HepG2 (cell line): ENCODE measurements around the gene POLR3H.

ENCODE experiments used
- ARID5B ChIP-seq: IDR thresholded peaks from 2 replicates; pipeline ENCODE4 v1.4.0; 2020; ENCODE audit warnings: mild to moderate bottlenecking, missing genetic modification reagents
- BHLHE40 ChIP-seq: IDR thresholded peaks from 2 replicates; pipeline ENCODE4 v1.6.1; 2011; ENCODE audit warnings: low read length, improper control_type of control experiment
- CREB1 ChIP-seq, 2 experiments: fragments of 450-650 bp in 1 of 2; IDR thresholded peaks; 2 replicates each; pipeline ENCODE4 v1.6.1; 2016 to 2017; ENCODE audit warnings: control low read depth in 1 of 2, mild to moderate bottlenecking in 1 of 2, missing compliant biosample characterization in 1 of 2, missing genetic modification characterization in 1 of 2
- MTA3 ChIP-seq: sonication (generic); formaldehyde crosslinking; IDR thresholded peaks from 2 replicates; pipeline ENCODE4 v1.4.0; 2020; ENCODE audit warnings: missing genetic modification reagents
- POLR2A ChIP-seq, 2 experiments: IDR thresholded peaks; 2 replicates each; pipeline ENCODE4 v1.6.1; 2011; ENCODE audit warnings: low read depth in 2 of 2, low read length in 2 of 2, mild to moderate bottlenecking in 1 of 2, moderate library complexity in 1 of 2; ENCODE audit not compliant: insufficient read depth in 1 of 2
- SMARCE1 ChIP-seq: fragments of 450-650 bp; IDR thresholded peaks from 2 replicates; pipeline ENCODE4 v1.6.1; 2017; ENCODE audit warnings: borderline replicate concordance
- SRF ChIP-seq: IDR thresholded peaks from 2 replicates; pipeline ENCODE4 v1.6.1; 2011; ENCODE audit warnings: mild to moderate bottlenecking, low read depth, low read length, moderate library complexity
- TAF15 ChIP-seq: fragments of 200-400 bp; formaldehyde crosslinking; IDR thresholded peaks from one replicate; pipeline ENCODE4 v1.6.1; 2018; ENCODE audit warnings: mild to moderate bottlenecking, low read depth, low read length; ENCODE audit not compliant: poor library complexity, severe bottlenecking
- ZSCAN5A ChIP-seq: sonication (generic); formaldehyde crosslinking; IDR thresholded peaks from 2 replicates; pipeline ENCODE4 v1.8.0; 2022; ENCODE audit warnings: mild to moderate bottlenecking, missing genetic modification reagents, borderline replicate concordance
- TF ChIP-seq, protein P1 (sequence below): sonication (generic); formaldehyde crosslinking; IDR thresholded peaks from 2 replicates; pipeline ENCODE4 v1.5.0; 2020; ENCODE audit warnings: mild to moderate bottlenecking, missing genetic modification reagents, moderate library complexity
- TF ChIP-seq, protein P2 (sequence below): IDR thresholded peaks from 2 replicates; pipeline ENCODE4 v1.6.1; 2016; ENCODE audit warnings: mild to moderate bottlenecking

- no peak for TF ChIP-seq POLR2A (IDR thresholded peaks at IDR 0.05; ENCODE audit: insufficient read depth in 1 of 2, low read depth in 2 of 2, low read length in 2 of 2)
- TF ChIP-seq ZSCAN5A (CRISPR knock-in tag), result no peak
- TF ChIP-seq, protein P1, sequence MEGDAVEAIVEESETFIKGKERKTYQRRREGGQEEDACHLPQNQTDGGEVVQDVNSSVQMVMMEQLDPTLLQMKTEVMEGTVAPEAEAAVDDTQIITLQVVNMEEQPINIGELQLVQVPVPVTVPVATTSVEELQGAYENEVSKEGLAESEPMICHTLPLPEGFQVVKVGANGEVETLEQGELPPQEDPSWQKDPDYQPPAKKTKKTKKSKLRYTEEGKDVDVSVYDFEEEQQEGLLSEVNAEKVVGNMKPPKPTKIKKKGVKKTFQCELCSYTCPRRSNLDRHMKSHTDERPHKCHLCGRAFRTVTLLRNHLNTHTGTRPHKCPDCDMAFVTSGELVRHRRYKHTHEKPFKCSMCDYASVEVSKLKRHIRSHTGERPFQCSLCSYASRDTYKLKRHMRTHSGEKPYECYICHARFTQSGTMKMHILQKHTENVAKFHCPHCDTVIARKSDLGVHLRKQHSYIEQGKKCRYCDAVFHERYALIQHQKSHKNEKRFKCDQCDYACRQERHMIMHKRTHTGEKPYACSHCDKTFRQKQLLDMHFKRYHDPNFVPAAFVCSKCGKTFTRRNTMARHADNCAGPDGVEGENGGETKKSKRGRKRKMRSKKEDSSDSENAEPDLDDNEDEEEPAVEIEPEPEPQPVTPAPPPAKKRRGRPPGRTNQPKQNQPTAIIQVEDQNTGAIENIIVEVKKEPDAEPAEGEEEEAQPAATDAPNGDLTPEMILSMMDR (CRISPR knock-in tag), result no peak
- TF ChIP-seq, protein P2, sequence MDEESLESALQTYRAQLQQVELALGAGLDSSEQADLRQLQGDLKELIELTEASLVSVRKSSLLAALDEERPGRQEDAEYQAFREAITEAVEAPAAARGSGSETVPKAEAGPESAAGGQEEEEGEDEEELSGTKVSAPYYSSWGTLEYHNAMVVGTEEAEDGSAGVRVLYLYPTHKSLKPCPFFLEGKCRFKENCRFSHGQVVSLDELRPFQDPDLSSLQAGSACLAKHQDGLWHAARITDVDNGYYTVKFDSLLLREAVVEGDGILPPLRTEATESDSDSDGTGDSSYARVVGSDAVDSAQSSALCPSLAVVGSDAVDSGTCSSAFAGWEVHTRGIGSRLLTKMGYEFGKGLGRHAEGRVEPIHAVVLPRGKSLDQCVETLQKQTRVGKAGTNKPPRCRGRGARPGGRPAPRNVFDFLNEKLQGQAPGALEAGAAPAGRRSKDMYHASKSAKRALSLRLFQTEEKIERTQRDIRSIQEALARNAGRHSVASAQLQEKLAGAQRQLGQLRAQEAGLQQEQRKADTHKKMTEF (CRISPR knock-in tag), result no peak
- no peak for TF ChIP-seq BHLHE40
- no peak for TF ChIP-seq SRF
- no peak for TF ChIP-seq MTA3 (CRISPR knock-in tag)
- no peak for TF ChIP-seq ARID5B (CRISPR knock-in tag)
- TF ChIP-seq CREB1 (IDR thresholded peaks at IDR 0.05), result no peak
- TF ChIP-seq CREB1 (CRISPR knock-in tag; IDR thresholded peaks at IDR 0.05), result no peak
- no peak for TF ChIP-seq SMARCE1
- no peak for TF ChIP-seq TAF15
Measured at GRCh38 chr22:41567512-41567768, 23.2 kb upstream of the POLR3H start.
